WTC11 (cell line): Measurements from ENCODE around the gene MXD3. TPM values are rescaled to one million over a fixed set of nuclear protein-coding genes. Genes with fewer than 3 reads are reported as not detected.
A peak's percentile ranks its signal among the peaks of the same experiment; 100 is the strongest.

Experiments
- ATAC-seq: fragments of 200-7000 bp; cut with Tn5 transposase; 2 replicates; pipeline ENCODE4 v1.10.0; 2021; ENCODE audit warnings: mild to moderate bottlenecking, moderate library complexity
- CTCF ChIA-PET: fragments of 300-600 bp; sonication (Branson Sonifier 250); formaldehyde crosslinking; loops from one replicate; lab custom pipeline; 2021; ENCODE audit warnings: antibody characterized with exemption; lab: Charles Lee
- POLR2A ChIA-PET: fragments of 350-600 bp; sonication (Branson Sonifier 250); formaldehyde crosslinking; loops from one replicate; lab custom pipeline; 2021; ENCODE audit warnings: antibody characterized with exemption; lab: Charles Lee
- DNase-seq: peaks from one replicate; pipeline ENCODE4 v3.0.0; 2021; ENCODE audit warnings: low spot score
- H3K27ac Mint-ChIP-seq: 2 replicates; pipeline ENCODE4 v1.8.0; 2021; ENCODE audit warnings: mixed read lengths
- H3K27me3 Mint-ChIP-seq: 2 replicates; pipeline ENCODE4 v1.8.0; 2021; ENCODE audit warnings: low read depth, mild to moderate bottlenecking, moderate library complexity, mixed read lengths
- H3K36me3 Mint-ChIP-seq: 2 replicates; pipeline ENCODE4 v1.8.0; 2021; ENCODE audit warnings: mixed read lengths
- H3K4me1 Mint-ChIP-seq: 2 replicates; pipeline ENCODE4 v1.8.0; 2022; ENCODE audit warnings: mixed read lengths
- H3K4me3 Mint-ChIP-seq: 2 replicates; pipeline ENCODE4 v1.8.0; 2021; ENCODE audit warnings: mild to moderate bottlenecking, moderate library complexity, mixed read lengths
- H3K9me3 Mint-ChIP-seq: 2 replicates; pipeline ENCODE4 v1.8.0; 2021; ENCODE audit warnings: mixed read lengths
- ARID4B ChIP-seq: sonication (generic); formaldehyde crosslinking; IDR thresholded peaks from 2 replicates; pipeline ENCODE4 v1.8.0; 2023; ENCODE audit warnings: missing genetic modification reagents, mild to moderate bottlenecking, borderline replicate concordance
- ATF1 ChIP-seq: sonication (generic); formaldehyde crosslinking; IDR thresholded peaks from 2 replicates; pipeline ENCODE4 v1.8.1; 2023; ENCODE audit warnings: mild to moderate bottlenecking, moderate library complexity, missing genetic modification reagents
- ESRRA ChIP-seq: sonication (generic); formaldehyde crosslinking; IDR thresholded peaks from 2 replicates; pipeline ENCODE4 v1.8.1; 2022; ENCODE audit warnings: mild to moderate bottlenecking, missing genetic modification reagents, borderline replicate concordance
- FOXK1 ChIP-seq: sonication (generic); formaldehyde crosslinking; IDR thresholded peaks from 2 replicates; pipeline ENCODE4 v1.8.0; 2022; ENCODE audit warnings: mild to moderate bottlenecking, moderate library complexity, missing genetic modification reagents
- GABPB1 ChIP-seq: sonication (generic); formaldehyde crosslinking; IDR thresholded peaks from 2 replicates; pipeline ENCODE4 v1.8.1; 2023; ENCODE audit warnings: mild to moderate bottlenecking, missing genetic modification reagents
- MAX ChIP-seq: sonication (generic); formaldehyde crosslinking; IDR thresholded peaks from 2 replicates; pipeline ENCODE4 v1.8.0; 2022; ENCODE audit warnings: mild to moderate bottlenecking, missing genetic modification reagents
- MYBL2 ChIP-seq: sonication (generic); formaldehyde crosslinking; IDR thresholded peaks from 2 replicates; pipeline ENCODE4 v1.8.1; 2023; ENCODE audit warnings: mild to moderate bottlenecking, moderate library complexity, missing genetic modification reagents
- NFYB ChIP-seq: sonication (generic); formaldehyde crosslinking; conservative IDR thresholded peaks from 2 replicates; pipeline ENCODE4 v1.8.0; 2022; ENCODE audit warnings: low read depth, missing genetic modification reagents
- PRRX2 ChIP-seq: fragments of 250-450 bp; sonication (Bioruptor Pico); IDR thresholded peaks from 2 replicates; pipeline ENCODE4 v1.8.0; 2021; ENCODE audit warnings: mild to moderate bottlenecking
- SMAD3 ChIP-seq: sonication (generic); formaldehyde crosslinking; IDR thresholded peaks from 2 replicates; pipeline ENCODE4 v1.8.0; 2022; ENCODE audit warnings: missing genetic modification reagents, mild to moderate bottlenecking, borderline replicate concordance
- SP1 ChIP-seq: sonication (generic); formaldehyde crosslinking; conservative IDR thresholded peaks from 2 replicates; pipeline ENCODE4 v1.8.1; 2022; ENCODE audit warnings: missing genetic modification reagents
- TCF7 ChIP-seq: sonication (generic); formaldehyde crosslinking; IDR thresholded peaks from 2 replicates; pipeline ENCODE4 v1.8.0; 2022; ENCODE audit warnings: mild to moderate bottlenecking, low read depth, missing genetic modification reagents, moderate library complexity
- TEAD1 ChIP-seq: sonication (generic); formaldehyde crosslinking; IDR thresholded peaks from 2 replicates; pipeline ENCODE4 v1.8.0; 2022; ENCODE audit warnings: mild to moderate bottlenecking, missing genetic modification reagents
- TEAD4 ChIP-seq: sonication (generic); formaldehyde crosslinking; IDR thresholded peaks from 2 replicates; pipeline ENCODE4 v1.8.0; 2022; ENCODE audit warnings: mild to moderate bottlenecking, missing genetic modification reagents
- TP53 ChIP-seq: sonication (generic); formaldehyde crosslinking; IDR thresholded peaks from 2 replicates; pipeline ENCODE4 v1.8.1; 2023; ENCODE audit warnings: mild to moderate bottlenecking, missing genetic modification reagents
- ZNF219 ChIP-seq: sonication (generic); formaldehyde crosslinking; IDR thresholded peaks from 2 replicates; pipeline ENCODE4 v1.8.0; 2023; ENCODE audit warnings: missing genetic modification reagents, mild to moderate bottlenecking, borderline replicate concordance
- total RNA-seq: library from RNA; stranded (reverse); gene quantifications from 3 replicates; pipeline ENCODE4 v1.2.3, GENCODE V29; 2021
- TF ChIP-seq, protein P1 (sequence below): sonication (generic); formaldehyde crosslinking; IDR thresholded peaks from 2 replicates; pipeline ENCODE4 v1.8.0; 2023; ENCODE audit warnings: missing genetic modification reagents
- TF ChIP-seq, protein P2 (sequence below): sonication (generic); formaldehyde crosslinking; IDR thresholded peaks from 2 replicates; pipeline ENCODE4 v1.8.0; 2022; ENCODE audit warnings: mild to moderate bottlenecking, missing genetic modification reagents
- TF ChIP-seq, protein P3 (sequence below): sonication (generic); formaldehyde crosslinking; IDR thresholded peaks from 2 replicates; pipeline ENCODE4 v1.8.1; 2022; ENCODE audit warnings: mild to moderate bottlenecking, moderate library complexity, missing genetic modification reagents
- TF ChIP-seq, protein P4 (sequence below): sonication (generic); formaldehyde crosslinking; IDR thresholded peaks from 2 replicates; pipeline ENCODE4 v1.8.0; 2022; ENCODE audit warnings: mild to moderate bottlenecking, missing genetic modification reagents
- TF ChIP-seq, protein P5 (sequence below): fragments of 250-450 bp; sonication (Bioruptor Pico); IDR thresholded peaks from 2 replicates; pipeline ENCODE4 v1.9.0; 2021; ENCODE audit warnings: mild to moderate bottlenecking
- TF ChIP-seq, protein P6 (sequence below): sonication (generic); formaldehyde crosslinking; IDR thresholded peaks from 2 replicates; pipeline ENCODE4 v1.8.1; 2023; ENCODE audit warnings: mild to moderate bottlenecking, missing genetic modification reagents, moderate library complexity
- TF ChIP-seq, protein P7 (sequence below): sonication (generic); formaldehyde crosslinking; IDR thresholded peaks from 2 replicates; pipeline ENCODE4 v1.8.1; 2023; ENCODE audit warnings: mild to moderate bottlenecking, missing genetic modification reagents

MXD3 gene
- total RNA-seq, 1 experiment from 2014 or later, result 25.7 TPM

DNA sequence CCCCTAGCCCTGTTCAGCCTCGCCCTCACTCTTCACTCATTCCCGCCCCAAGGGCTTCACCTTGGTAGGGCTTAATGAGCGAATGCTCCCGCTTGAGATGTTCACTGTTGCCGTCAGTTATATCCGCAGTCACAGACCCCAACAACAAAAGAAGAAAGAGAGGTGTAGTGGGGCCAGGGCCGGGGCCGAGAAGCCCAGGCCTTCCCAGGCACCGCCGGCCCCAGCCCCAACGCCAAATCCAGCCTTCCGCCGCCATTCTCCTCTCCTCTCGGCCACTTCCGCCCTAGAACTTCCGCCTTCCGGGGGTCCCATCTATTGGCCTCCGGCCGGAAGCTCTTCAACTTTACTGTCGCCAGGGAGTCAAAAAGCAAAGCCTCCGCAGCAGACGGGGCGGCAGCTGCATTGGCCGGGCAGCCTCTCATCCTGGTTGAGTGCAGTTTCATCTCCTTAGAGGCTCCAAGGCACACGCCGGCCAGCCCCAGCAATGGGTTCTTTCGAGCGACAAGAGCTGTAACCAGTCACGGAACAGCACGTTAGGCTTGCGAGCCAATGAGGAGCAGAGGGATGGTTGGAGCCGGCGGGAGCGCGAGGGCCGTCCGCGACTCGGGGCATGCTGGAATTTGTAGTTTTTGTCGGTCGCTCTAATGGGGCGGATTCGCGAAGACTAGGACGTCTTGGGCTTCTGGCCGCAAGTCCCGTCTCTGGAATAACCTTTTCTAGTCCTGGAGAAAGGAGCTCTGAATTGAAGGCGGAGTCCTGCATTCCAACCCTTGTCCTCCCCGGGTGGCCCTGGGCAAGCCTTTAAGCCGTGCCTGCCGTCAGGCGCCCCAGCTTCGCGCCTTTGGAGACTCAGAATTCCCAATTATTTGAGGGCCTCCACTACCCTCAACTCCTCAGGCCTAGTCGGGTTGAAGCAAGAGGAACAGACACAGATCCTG lies 40.0 kb upstream of the MXD3 start, which contains the start of gene LMAN2:
LMAN2 (minus strand) TSS at position 277 of the 938 bp plus-strand sequence; CDS start at position 256, 21 bp downstream.
- TF ChIP-seq ESRRA, result peak; percentile 66; the same call in 1 of the 2 replicates
- TF ChIP-seq, protein P1, sequence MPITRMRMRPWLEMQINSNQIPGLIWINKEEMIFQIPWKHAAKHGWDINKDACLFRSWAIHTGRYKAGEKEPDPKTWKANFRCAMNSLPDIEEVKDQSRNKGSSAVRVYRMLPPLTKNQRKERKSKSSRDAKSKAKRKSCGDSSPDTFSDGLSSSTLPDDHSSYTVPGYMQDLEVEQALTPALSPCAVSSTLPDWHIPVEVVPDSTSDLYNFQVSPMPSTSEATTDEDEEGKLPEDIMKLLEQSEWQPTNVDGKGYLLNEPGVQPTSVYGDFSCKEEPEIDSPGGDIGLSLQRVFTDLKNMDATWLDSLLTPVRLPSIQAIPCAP (CRISPR knock-in tag), result no peak
- TF ChIP-seq, protein P2, sequence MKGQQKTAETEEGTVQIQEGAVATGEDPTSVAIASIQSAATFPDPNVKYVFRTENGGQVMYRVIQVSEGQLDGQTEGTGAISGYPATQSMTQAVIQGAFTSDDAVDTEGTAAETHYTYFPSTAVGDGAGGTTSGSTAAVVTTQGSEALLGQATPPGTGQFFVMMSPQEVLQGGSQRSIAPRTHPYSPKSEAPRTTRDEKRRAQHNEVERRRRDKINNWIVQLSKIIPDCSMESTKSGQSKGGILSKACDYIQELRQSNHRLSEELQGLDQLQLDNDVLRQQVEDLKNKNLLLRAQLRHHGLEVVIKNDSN (CRISPR knock-in tag), result peak; percentile 51; the same call in 1 of the 2 replicates
- no peak for TF ChIP-seq ATF1 (CRISPR knock-in tag)
- peak; percentile 24; the same call in 1 of the 2 replicates for TF ChIP-seq GABPB1
- no peak for TF ChIP-seq TP53
- peak; percentile 99 for TF ChIP-seq NFYB (CRISPR knock-in tag)
- TF ChIP-seq TEAD4 (CRISPR knock-in tag), result no peak
- peak; percentile 78 for TF ChIP-seq SP1 (CRISPR knock-in tag)
- TF ChIP-seq FOXK1, result peak; percentile 51; the same call in 1 of the 2 replicates
- TF ChIP-seq MAX (CRISPR knock-in tag), result peak; percentile 70; the same call in 1 of the 2 replicates
- peak; percentile 78; the same call in 1 of the 2 replicates for TF ChIP-seq ARID4B
- no peak for TF ChIP-seq TCF7
- TF ChIP-seq, protein P3, sequence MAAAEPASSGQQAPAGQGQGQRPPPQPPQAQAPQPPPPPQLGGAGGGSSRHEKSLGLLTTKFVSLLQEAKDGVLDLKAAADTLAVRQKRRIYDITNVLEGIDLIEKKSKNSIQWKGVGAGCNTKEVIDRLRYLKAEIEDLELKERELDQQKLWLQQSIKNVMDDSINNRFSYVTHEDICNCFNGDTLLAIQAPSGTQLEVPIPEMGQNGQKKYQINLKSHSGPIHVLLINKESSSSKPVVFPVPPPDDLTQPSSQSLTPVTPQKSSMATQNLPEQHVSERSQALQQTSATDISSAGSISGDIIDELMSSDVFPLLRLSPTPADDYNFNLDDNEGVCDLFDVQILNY (CRISPR knock-in tag), result 0 out of 2 replicates have a peak, but pooled peaks have one; percentile 44
- TF ChIP-seq ZNF219 (CRISPR knock-in tag), result no peak
- TF ChIP-seq, protein P4, sequence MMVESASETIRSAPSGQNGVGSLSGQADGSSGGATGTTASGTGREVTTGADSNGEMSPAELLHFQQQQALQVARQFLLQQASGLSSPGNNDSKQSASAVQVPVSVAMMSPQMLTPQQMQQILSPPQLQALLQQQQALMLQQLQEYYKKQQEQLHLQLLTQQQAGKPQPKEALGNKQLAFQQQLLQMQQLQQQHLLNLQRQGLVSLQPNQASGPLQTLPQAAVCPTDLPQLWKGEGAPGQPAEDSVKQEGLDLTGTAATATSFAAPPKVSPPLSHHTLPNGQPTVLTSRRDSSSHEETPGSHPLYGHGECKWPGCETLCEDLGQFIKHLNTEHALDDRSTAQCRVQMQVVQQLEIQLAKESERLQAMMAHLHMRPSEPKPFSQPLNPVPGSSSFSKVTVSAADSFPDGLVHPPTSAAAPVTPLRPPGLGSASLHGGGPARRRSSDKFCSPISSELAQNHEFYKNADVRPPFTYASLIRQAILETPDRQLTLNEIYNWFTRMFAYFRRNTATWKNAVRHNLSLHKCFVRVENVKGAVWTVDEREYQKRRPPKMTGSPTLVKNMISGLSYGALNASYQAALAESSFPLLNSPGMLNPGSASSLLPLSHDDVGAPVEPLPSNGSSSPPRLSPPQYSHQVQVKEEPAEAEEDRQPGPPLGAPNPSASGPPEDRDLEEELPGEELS, result no peak
- TF ChIP-seq SMAD3 (CRISPR knock-in tag), result peak; percentile 62; the same call in 1 of the 2 replicates
- TF ChIP-seq, protein P5, sequence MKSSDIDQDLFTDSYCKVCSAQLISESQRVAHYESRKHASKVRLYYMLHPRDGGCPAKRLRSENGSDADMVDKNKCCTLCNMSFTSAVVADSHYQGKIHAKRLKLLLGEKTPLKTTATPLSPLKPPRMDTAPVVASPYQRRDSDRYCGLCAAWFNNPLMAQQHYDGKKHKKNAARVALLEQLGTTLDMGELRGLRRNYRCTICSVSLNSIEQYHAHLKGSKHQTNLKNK (CRISPR knock-in tag), result no peak
- TF ChIP-seq, protein P6, sequence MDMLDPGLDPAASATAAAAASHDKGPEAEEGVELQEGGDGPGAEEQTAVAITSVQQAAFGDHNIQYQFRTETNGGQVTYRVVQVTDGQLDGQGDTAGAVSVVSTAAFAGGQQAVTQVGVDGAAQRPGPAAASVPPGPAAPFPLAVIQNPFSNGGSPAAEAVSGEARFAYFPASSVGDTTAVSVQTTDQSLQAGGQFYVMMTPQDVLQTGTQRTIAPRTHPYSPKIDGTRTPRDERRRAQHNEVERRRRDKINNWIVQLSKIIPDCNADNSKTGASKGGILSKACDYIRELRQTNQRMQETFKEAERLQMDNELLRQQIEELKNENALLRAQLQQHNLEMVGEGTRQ, result peak; percentile 50; the same call in 1 of the 2 replicates
- peak; percentile 36 for TF ChIP-seq TEAD1 (CRISPR knock-in tag)
- 0 out of 2 replicates have a peak, but pooled peaks have one; percentile 11 for TF ChIP-seq PRRX2
- peak; percentile 66; the same call in 1 of the 2 replicates for TF ChIP-seq MYBL2
- TF ChIP-seq, protein P7, sequence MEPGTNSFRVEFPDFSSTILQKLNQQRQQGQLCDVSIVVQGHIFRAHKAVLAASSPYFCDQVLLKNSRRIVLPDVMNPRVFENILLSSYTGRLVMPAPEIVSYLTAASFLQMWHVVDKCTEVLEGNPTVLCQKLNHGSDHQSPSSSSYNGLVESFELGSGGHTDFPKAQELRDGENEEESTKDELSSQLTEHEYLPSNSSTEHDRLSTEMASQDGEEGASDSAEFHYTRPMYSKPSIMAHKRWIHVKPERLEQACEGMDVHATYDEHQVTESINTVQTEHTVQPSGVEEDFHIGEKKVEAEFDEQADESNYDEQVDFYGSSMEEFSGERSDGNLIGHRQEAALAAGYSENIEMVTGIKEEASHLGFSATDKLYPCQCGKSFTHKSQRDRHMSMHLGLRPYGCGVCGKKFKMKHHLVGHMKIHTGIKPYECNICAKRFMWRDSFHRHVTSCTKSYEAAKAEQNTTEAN (CRISPR knock-in tag), result no peak
- CTCF ChIA-PET, result interaction anchor here (0.7 to 4.7 kb wide), 18 partner anchors 9 to 149 kb away, joined by 3 to 51 read pairs (median 6); no protein-coding TSS in a partner anchor
- POLR2A ChIA-PET, result interaction anchor here (0.6 to 2.1 kb wide), 9 partner anchors 8 to 415 kb away, joined by 3 to 10 read pairs (median 4); partner anchors contain the start of genes GRK6 and PDLIM7

More for the DNA sequence above, 40.0 kb upstream of the MXD3 start, which contains the start of gene LMAN2:
- peaks cover 28% of the 10 kb centered on the region for H3K27me3 Mint-ChIP-seq
- ATAC-seq (peak; percentile 98), DNase-seq (peak; percentile 90)
- H3K4me3 Mint-ChIP-seq, result peak within 1 kb of the TSS; percentile 98
- H3K9me3 Mint-ChIP-seq, result peaks cover 14% of the 10 kb centered on the region
- H3K36me3 Mint-ChIP-seq, result peaks cover 15% of the 10 kb centered on the region
- H3K4me1 Mint-ChIP-seq, result peaks cover 32% of the 10 kb centered on the region
- H3K27ac Mint-ChIP-seq, result peak within 1 kb of the TSS; percentile 100
